ENCODE measurements around the gene CHST15. TPM values are rescaled to one million over a fixed set of nuclear protein-coding genes. Genes with fewer than 3 reads are reported as not detected.

CHST15 gene
- total and polyA plus RNA-seq, 2 of the 13 experiments (the other 11 are each of a cell fraction or from before 2014, with no cell fraction given): 1.4 to 94.7 TPM

DNA sequence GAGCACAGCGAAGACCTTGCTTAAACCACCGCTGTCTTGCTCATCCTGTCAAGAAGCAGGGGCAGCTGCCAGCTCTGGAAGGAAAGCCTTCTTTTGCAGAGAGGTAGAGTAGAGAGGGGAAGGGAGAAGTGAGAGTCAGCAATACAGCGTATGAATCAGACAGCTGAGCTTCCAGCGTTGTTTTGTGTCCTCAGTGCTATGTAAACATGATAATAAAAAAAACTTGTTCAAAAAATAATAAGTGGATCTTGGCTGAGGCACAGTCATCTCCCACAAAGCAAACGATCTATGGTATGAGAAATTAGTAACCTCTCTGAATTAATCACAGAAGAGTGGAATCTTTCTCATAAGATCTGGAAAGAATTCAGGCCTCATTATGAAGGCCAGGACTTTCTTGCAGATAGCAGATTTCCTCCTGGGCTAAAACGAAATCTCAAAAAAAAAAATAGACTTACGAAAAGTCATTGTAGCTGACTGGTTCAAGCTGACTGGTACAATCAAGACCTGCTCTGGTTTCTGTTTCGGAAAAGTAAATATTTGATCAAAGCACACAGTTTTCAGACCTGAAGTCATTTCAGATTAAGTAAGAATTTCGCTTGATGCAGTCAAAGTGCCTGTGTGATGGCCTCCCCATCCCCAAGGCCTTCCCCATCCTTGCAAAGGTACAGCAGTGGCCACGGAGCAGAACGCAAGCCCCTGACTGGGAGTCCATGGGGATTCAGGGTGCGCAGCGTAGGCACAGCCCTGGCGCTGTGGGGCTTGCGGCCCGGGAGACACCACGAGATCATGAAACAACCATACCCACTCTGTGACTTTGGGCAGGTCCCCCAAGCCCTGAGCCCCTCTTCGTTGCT lies 29.4 kb downstream of the CHST15 start (continued):
- TF ChIP-seq, protein P1, sequence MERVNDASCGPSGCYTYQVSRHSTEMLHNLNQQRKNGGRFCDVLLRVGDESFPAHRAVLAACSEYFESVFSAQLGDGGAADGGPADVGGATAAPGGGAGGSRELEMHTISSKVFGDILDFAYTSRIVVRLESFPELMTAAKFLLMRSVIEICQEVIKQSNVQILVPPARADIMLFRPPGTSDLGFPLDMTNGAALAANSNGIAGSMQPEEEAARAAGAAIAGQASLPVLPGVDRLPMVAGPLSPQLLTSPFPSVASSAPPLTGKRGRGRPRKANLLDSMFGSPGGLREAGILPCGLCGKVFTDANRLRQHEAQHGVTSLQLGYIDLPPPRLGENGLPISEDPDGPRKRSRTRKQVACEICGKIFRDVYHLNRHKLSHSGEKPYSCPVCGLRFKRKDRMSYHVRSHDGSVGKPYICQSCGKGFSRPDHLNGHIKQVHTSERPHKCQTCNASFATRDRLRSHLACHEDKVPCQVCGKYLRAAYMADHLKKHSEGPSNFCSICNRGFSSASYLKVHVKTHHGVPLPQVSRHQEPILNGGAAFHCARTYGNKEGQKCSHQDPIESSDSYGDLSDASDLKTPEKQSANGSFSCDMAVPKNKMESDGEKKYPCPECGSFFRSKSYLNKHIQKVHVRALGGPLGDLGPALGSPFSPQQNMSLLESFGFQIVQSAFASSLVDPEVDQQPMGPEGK (CRISPR knock-in tag; IDR thresholded peaks at IDR 0.05): no peak
- TF ChIP-seq, protein P2, sequence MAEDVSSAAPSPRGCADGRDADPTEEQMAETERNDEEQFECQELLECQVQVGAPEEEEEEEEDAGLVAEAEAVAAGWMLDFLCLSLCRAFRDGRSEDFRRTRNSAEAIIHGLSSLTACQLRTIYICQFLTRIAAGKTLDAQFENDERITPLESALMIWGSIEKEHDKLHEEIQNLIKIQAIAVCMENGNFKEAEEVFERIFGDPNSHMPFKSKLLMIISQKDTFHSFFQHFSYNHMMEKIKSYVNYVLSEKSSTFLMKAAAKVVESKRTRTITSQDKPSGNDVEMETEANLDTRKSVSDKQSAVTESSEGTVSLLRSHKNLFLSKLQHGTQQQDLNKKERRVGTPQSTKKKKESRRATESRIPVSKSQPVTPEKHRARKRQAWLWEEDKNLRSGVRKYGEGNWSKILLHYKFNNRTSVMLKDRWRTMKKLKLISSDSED (CRISPR knock-in tag; IDR thresholded peaks at IDR 0.05): no peak
- no peak for TF ChIP-seq NBN (conservative IDR thresholded peaks at IDR 0.05)
- TF ChIP-seq, protein P3, sequence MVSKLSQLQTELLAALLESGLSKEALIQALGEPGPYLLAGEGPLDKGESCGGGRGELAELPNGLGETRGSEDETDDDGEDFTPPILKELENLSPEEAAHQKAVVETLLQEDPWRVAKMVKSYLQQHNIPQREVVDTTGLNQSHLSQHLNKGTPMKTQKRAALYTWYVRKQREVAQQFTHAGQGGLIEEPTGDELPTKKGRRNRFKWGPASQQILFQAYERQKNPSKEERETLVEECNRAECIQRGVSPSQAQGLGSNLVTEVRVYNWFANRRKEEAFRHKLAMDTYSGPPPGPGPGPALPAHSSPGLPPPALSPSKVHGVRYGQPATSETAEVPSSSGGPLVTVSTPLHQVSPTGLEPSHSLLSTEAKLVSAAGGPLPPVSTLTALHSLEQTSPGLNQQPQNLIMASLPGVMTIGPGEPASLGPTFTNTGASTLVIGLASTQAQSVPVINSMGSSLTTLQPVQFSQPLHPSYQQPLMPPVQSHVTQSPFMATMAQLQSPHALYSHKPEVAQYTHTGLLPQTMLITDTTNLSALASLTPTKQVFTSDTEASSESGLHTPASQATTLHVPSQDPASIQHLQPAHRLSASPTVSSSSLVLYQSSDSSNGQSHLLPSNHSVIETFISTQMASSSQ (IDR thresholded peaks at IDR 0.05; ENCODE audit: low read depth): no peak
- TF ChIP-seq, protein P3 (CRISPR knock-in tag; IDR thresholded peaks at IDR 0.05; ENCODE audit: borderline replicate concordance): no peak
- no peak for TF ChIP-seq ZNF776 (CRISPR knock-in tag; IDR thresholded peaks at IDR 0.05)
- TF ChIP-seq, protein P4, sequence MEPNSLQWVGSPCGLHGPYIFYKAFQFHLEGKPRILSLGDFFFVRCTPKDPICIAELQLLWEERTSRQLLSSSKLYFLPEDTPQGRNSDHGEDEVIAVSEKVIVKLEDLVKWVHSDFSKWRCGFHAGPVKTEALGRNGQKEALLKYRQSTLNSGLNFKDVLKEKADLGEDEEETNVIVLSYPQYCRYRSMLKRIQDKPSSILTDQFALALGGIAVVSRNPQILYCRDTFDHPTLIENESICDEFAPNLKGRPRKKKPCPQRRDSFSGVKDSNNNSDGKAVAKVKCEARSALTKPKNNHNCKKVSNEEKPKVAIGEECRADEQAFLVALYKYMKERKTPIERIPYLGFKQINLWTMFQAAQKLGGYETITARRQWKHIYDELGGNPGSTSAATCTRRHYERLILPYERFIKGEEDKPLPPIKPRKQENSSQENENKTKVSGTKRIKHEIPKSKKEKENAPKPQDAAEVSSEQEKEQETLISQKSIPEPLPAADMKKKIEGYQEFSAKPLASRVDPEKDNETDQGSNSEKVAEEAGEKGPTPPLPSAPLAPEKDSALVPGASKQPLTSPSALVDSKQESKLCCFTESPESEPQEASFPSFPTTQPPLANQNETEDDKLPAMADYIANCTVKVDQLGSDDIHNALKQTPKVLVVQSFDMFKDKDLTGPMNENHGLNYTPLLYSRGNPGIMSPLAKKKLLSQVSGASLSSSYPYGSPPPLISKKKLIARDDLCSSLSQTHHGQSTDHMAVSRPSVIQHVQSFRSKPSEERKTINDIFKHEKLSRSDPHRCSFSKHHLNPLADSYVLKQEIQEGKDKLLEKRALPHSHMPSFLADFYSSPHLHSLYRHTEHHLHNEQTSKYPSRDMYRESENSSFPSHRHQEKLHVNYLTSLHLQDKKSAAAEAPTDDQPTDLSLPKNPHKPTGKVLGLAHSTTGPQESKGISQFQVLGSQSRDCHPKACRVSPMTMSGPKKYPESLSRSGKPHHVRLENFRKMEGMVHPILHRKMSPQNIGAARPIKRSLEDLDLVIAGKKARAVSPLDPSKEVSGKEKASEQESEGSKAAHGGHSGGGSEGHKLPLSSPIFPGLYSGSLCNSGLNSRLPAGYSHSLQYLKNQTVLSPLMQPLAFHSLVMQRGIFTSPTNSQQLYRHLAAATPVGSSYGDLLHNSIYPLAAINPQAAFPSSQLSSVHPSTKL (CRISPR knock-in tag; IDR thresholded peaks at IDR 0.05): peak; percentile 56; the same call in 1 of the 2 replicates
- TF ChIP-seq, protein P5, sequence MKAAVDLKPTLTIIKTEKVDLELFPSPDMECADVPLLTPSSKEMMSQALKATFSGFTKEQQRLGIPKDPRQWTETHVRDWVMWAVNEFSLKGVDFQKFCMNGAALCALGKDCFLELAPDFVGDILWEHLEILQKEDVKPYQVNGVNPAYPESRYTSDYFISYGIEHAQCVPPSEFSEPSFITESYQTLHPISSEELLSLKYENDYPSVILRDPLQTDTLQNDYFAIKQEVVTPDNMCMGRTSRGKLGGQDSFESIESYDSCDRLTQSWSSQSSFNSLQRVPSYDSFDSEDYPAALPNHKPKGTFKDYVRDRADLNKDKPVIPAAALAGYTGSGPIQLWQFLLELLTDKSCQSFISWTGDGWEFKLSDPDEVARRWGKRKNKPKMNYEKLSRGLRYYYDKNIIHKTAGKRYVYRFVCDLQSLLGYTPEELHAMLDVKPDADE (CRISPR knock-in tag; IDR thresholded peaks at IDR 0.05): no peak
- TF ChIP-seq, protein P6, sequence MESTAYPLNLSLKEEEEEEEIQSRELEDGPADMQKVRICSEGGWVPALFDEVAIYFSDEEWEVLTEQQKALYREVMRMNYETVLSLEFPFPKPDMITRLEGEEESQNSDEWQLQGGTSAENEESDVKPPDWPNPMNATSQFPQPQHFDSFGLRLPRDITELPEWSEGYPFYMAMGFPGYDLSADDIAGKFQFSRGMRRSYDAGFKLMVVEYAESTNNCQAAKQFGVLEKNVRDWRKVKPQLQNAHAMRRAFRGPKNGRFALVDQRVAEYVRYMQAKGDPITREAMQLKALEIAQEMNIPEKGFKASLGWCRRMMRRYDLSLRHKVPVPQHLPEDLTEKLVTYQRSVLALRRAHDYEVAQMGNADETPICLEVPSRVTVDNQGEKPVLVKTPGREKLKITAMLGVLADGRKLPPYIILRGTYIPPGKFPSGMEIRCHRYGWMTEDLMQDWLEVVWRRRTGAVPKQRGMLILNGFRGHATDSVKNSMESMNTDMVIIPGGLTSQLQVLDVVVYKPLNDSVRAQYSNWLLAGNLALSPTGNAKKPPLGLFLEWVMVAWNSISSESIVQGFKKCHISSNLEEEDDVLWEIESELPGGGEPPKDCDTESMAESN (CRISPR knock-in tag; conservative IDR thresholded peaks at IDR 0.05): no peak
- TF ChIP-seq, protein P7, sequence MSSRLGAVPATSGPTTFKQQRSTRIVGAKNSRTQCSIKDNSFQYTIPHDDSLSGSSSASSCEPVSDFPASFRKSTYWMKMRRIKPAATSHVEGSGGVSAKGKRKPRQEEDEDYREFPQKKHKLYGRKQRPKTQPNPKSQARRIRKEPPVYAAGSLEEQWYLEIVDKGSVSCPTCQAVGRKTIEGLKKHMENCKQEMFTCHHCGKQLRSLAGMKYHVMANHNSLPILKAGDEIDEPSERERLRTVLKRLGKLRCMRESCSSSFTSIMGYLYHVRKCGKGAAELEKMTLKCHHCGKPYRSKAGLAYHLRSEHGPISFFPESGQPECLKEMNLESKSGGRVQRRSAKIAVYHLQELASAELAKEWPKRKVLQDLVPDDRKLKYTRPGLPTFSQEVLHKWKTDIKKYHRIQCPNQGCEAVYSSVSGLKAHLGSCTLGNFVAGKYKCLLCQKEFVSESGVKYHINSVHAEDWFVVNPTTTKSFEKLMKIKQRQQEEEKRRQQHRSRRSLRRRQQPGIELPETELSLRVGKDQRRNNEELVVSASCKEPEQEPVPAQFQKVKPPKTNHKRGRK (CRISPR knock-in tag; IDR thresholded peaks at IDR 0.05): no peak

Measured in HepG2 (cell line).